HepG2 (cell line): Measurements from ENCODE around the gene EIF3B. TPM values are rescaled to one million over a fixed set of nuclear protein-coding genes. Genes with fewer than 3 reads are reported as not detected.

Experiments
- polyA plus RNA-seq, 8 experiments: library from polyadenylated mRNA; depleted of rRNA in 3 of 8; stranded (reverse) in 7 of 8; unstranded in 1 of 8; fragments of >200 nt; fragmentation: Illumina TruSeq in 4 of 8; extraction: Trizol in 4 of 8; gene quantifications; 2 replicates each; pipeline versions ENCODE4 v1.2.1 to v1.2.3, GENCODE V29; 2011 to 2016; ENCODE audit warnings: low read depth in 4 of 8, missing spikeins in 1 of 8, mixed read lengths in 1 of 8; ENCODE audit not compliant: insufficient read depth in 1 of 8
- small RNA-seq, 3 experiments: library from RNA; depleted of rRNA; stranded (forward); fragments of <200 nt; gene quantifications; one replicate each; pipeline ENCODE3, GENCODE V24; 2012; ENCODE audit warnings: low read depth in 2 of 3, low replicate concordance in 1 of 3; ENCODE audit not compliant: insufficient read length in 3 of 3, insufficient read depth in 2 of 3
- total RNA-seq, 5 experiments: library from RNA; depleted of rRNA; stranded (reverse); fragments of >200 nt; fragmentation: Illumina TruSeq; extraction: Trizol; gene quantifications; 2 replicates each; pipeline ENCODE4 v1.2.3, GENCODE V29; 2016; ENCODE audit warnings: low read depth in 1 of 5

Gene EIF3B
- total and polyA plus RNA-seq, 2 of the 13 experiments (the other 11 are each of a cell fraction or from before 2014, with no cell fraction given): 92.2 to 241 TPM

Small RNAs within 50 kb of the gene (small RNA-seq; reads per million reads assigned to genes)
- 0 reads per million in 3 experiments for gene AC004840.2

Other genes starting within 250 kb of the EIF3B start
- 53.3 and 64.7 TPM in 2 replicates for gene MAD1L1, start 121.9 kb upstream of the EIF3B start, total RNA-seq (2016; rRNA removed; fragmentation: Illumina TruSeq; extraction: Trizol)
- 17.4 and 21.4 TPM in 2 replicates for gene MAD1L1, start 121.9 kb upstream of the EIF3B start, polyA plus RNA-seq (2011; rRNA removed)
- 34.2 and 42.6 TPM in 2 replicates for gene MRM2, start 112.6 kb upstream of the EIF3B start, total RNA-seq (2016; rRNA removed; fragmentation: Illumina TruSeq; extraction: Trizol)
- 13.2 and 15.8 TPM in 2 replicates for gene MRM2, start 112.6 kb upstream of the EIF3B start, polyA plus RNA-seq (2011; rRNA removed)
- gene NUDT1, start 112.6 kb upstream of the EIF3B start, total RNA-seq (2016; rRNA removed; fragmentation: Illumina TruSeq; extraction: Trizol): 26.8 and 32.7 TPM in 2 replicates
- gene NUDT1, start 112.6 kb upstream of the EIF3B start, polyA plus RNA-seq (2011; rRNA removed): 6.4 and 9.1 TPM in 2 replicates
- gene SNX8, start 40.4 kb upstream of the EIF3B start, total RNA-seq (2016; rRNA removed; fragmentation: Illumina TruSeq; extraction: Trizol): 20.6 and 33.7 TPM in 2 replicates
- 45.2 and 46.2 TPM in 2 replicates for gene SNX8, start 40.4 kb upstream of the EIF3B start, polyA plus RNA-seq (2011; rRNA removed)
- gene CHST12, start 48.8 kb downstream of the EIF3B start, total RNA-seq (2016; rRNA removed; fragmentation: Illumina TruSeq; extraction: Trizol): 3.7 and 6.4 TPM in 2 replicates
- gene CHST12, start 48.8 kb downstream of the EIF3B start, polyA plus RNA-seq (2011; rRNA removed): 15.8 and 17.0 TPM in 2 replicates
- gene GRIFIN, start 121.6 kb downstream of the EIF3B start, total RNA-seq (2016; rRNA removed; fragmentation: Illumina TruSeq; extraction: Trizol): not detected in 2 replicates
- gene GRIFIN, start 121.6 kb downstream of the EIF3B start, polyA plus RNA-seq (2011; rRNA removed): not detected in 2 replicates
- gene LFNG, start 164.9 kb downstream of the EIF3B start, total RNA-seq (2016; rRNA removed; fragmentation: Illumina TruSeq; extraction: Trizol): 0.44 TPM in 1 of 2 replicates, not detected in the other
- gene LFNG, start 164.9 kb downstream of the EIF3B start, polyA plus RNA-seq (2011; rRNA removed): 1.5 and 1.6 TPM in 2 replicates
- gene BRAT1, start 200.7 kb downstream of the EIF3B start, total RNA-seq (2016; rRNA removed; fragmentation: Illumina TruSeq; extraction: Trizol): 16.7 and 20.3 TPM in 2 replicates
- 10.2 and 14.6 TPM in 2 replicates for gene BRAT1, start 200.7 kb downstream of the EIF3B start, polyA plus RNA-seq (2011; rRNA removed)
- gene IQCE, start 204.2 kb downstream of the EIF3B start, total RNA-seq (2016; rRNA removed; fragmentation: Illumina TruSeq; extraction: Trizol): 2.5 and 3.0 TPM in 2 replicates
- gene IQCE, start 204.2 kb downstream of the EIF3B start, polyA plus RNA-seq (2011; rRNA removed): 1.5 and 1.7 TPM in 2 replicates